ENCODE measurements around the gene GPR45. TPM values are rescaled to one million over a fixed set of nuclear protein-coding genes. Genes with fewer than 3 reads are reported as not detected.

Gene GPR45
- polyA plus RNA-seq, 1 donor, result not detected

- DNase-seq, result no peak
Observed at GRCh38 chr2:105254531-105255210, 13.1 kb downstream of the GPR45 start.

GRCh38 chr2:105255979-105256378, 14.4 kb downstream of the GPR45 start:
- DNase-seq, result no peak

GRCh38 chr2:105256431-105257047, 15.0 kb downstream of the GPR45 start:
- DNase-seq, result no peak

GRCh38 chr2:105257981-105258380, 16.4 kb downstream of the GPR45 start:
- DNase-seq, result no peak

- no peak for DNase-seq
Observed at GRCh38 chr2:105258835-105259350, 17.4 kb downstream of the GPR45 start.

- DNase-seq, result no peak
Observed at GRCh38 chr2:105261061-105261460, 19.5 kb downstream of the GPR45 start.

GRCh38 chr2:105262651-105263091, 21.1 kb downstream of the GPR45 start:
- DNase-seq, result peak; percentile 66

- DNase-seq, result no peak
Observed at GRCh38 chr2:105269426-105269825, 27.9 kb downstream of the GPR45 start.

- no peak for DNase-seq
Observed at GRCh38 chr2:105271393-105272045, 30.0 kb downstream of the GPR45 start.

GRCh38 chr2:105272176-105272575, 30.6 kb downstream of the GPR45 start:
- DNase-seq, result no peak

- no peak for DNase-seq
Observed at GRCh38 chr2:105274046-105274445, 32.5 kb downstream of the GPR45 start.

- DNase-seq, result no peak
Observed at GRCh38 chr2:105278654-105279053, 37.1 kb downstream of the GPR45 start.

GRCh38 chr2:105279126-105279525, 37.6 kb downstream of the GPR45 start:
- DNase-seq, result no peak

- DNase-seq, result no peak
Observed at GRCh38 chr2:105280281-105280680, 38.7 kb downstream of the GPR45 start.

GRCh38 chr2:105283532-105283931, 42.0 kb downstream of the GPR45 start:
- DNase-seq, result no peak

GRCh38 chr2:105287692-105288091, 46.1 kb downstream of the GPR45 start:
- no peak for DNase-seq

- DNase-seq, result no peak
Observed at GRCh38 chr2:105288133-105288532, 46.6 kb downstream of the GPR45 start.

- DNase-seq, result no peak
Observed at GRCh38 chr2:105290981-105291660, 49.6 kb downstream of the GPR45 start.

GRCh38 chr2:105291981-105292380, 50.4 kb downstream of the GPR45 start:
- no peak for DNase-seq
